Upper lobe of right lung (tissue), 1 donor: ENCODE measurements around the gene PI3. TPM values are rescaled to one million over a fixed set of nuclear protein-coding genes. Genes with fewer than 3 reads are reported as not detected.

Experiments
- ATAC-seq: fragments of 200-7000 bp; cut with Tn5 transposase; one replicate; pipeline ENCODE4 v1.9.1; 2020; ENCODE audit warnings: mild to moderate bottlenecking, moderate library complexity
- DNase-seq: peaks from one replicate; pipeline ENCODE4 v3.0.0-alpha.2; 2020
- H3K27ac ChIP-seq: fragments of 200-600 bp; one replicate; pipeline ENCODE4 v1.8.0; 2022
- H3K27me3 ChIP-seq: fragments of 200-600 bp; one replicate; pipeline ENCODE4 v1.8.0; 2022; ENCODE audit warnings: mild to moderate bottlenecking
- H3K36me3 ChIP-seq: fragments of 200-600 bp; one replicate; pipeline ENCODE4 v1.8.0; 2022
- H3K4me1 ChIP-seq: fragments of 200-600 bp; one replicate; pipeline ENCODE4 v1.8.0; 2022
- H3K4me3 ChIP-seq: fragments of 200-600 bp; one replicate; pipeline ENCODE4 v1.8.0; 2022; ENCODE audit warnings: mild to moderate bottlenecking
- H3K9me3 ChIP-seq: fragments of 200-600 bp; one replicate; pipeline ENCODE4 v1.8.0; 2022
- CTCF ChIP-seq: fragments of 200-600 bp; IDR thresholded peaks from one replicate; pipeline ENCODE4 v1.8.0; 2022; ENCODE audit warnings: antibody characterized with exemption
- intact Hi-C: fragments of 100-400 bp; cut with DNase I; formaldehyde crosslinking; loops from one replicate; pipeline ENCODE4 v1.11.0; 2022
- total RNA-seq: library from RNA; stranded (reverse); fragmentation: NEBNext Ultra II Directional; extraction: Animal tissue kit (Norgen Biotek cat#: 25700); gene quantifications from one replicate; pipeline ENCODE4 v1.2.1, GENCODE V29; 2021
- donor health status: DM: no; HTN: yes; CAD: no; lungs with severe emphysema.

Gene PI3
- total RNA-seq, 1 donor from 2014 or later = 4.1 TPM

GRCh38 chr20:45221076-45221475, 46.4 kb downstream of the PI3 start, which contains the start of gene SEMG2:
SEMG2 (plus strand) TSS chr20:45221373; CDS start chr20:45221390, 17 bp downstream.
- intact Hi-C loops = no loop called here
- ATAC-seq = no peak
- Histone ChIP-seq H3K9me3 (no peaks in the 10 kb centered on the region), H3K4me1 (no peaks in the 10 kb centered on the region), H3K27ac (no peak within 1 kb of the TSS), H3K36me3 (no peaks in the 10 kb centered on the region), H3K4me3 (no peak within 1 kb of the TSS), H3K27me3 (peaks cover 4% of the 10 kb centered on the region)
- TF ChIP-seq CTCF = no peak
- DNase-seq = no peak

GRCh38 chr20:45223136-45223535, 48.4 kb downstream of the PI3 start:
- Histone ChIP-seq H3K27me3 (peaks cover 4% of the 10 kb centered on the region), H3K9me3 (no peaks in the 10 kb centered on the region), H3K36me3 (no peaks in the 10 kb centered on the region), H3K4me1 (no peaks in the 10 kb centered on the region), H3K27ac (no peak overlapping the region), H3K4me3 (no peak overlapping the region)
- ATAC-seq (no peak), DNase-seq (no peak)
- TF ChIP-seq CTCF = no peak
- intact Hi-C loops = no loop called here

Other genes starting within 250 kb of the PI3 start
- gene TOMM34, start 214.5 kb upstream of the PI3 start, total RNA-seq = 16.0 TPM
- gene STK4, start 208.4 kb upstream of the PI3 start, total RNA-seq = 52.6 TPM
- 1.6 TPM for gene KCNS1, start 73.8 kb upstream of the PI3 start, total RNA-seq
- gene WFDC5, start 59.7 kb upstream of the PI3 start, total RNA-seq = 1.3 TPM
- gene WFDC12, start 50.4 kb upstream of the PI3 start, total RNA-seq = 1.8 TPM
- not detected for gene SEMG1, start 32.1 kb downstream of the PI3 start, total RNA-seq
- gene SEMG2, start 46.5 kb downstream of the PI3 start, total RNA-seq = not detected
- gene SLPI, start 79.7 kb downstream of the PI3 start, total RNA-seq = 966 TPM
- gene RBPJL, start 131.9 kb downstream of the PI3 start, total RNA-seq = not detected
- gene MATN4, start 133.4 kb downstream of the PI3 start, total RNA-seq = 0.29 TPM
- 345 TPM for gene SDC4, start 173.5 kb downstream of the PI3 start, total RNA-seq
- gene SYS1, start 188.3 kb downstream of the PI3 start, total RNA-seq = 46.5 TPM
- gene TP53TG5, start 203.4 kb downstream of the PI3 start, total RNA-seq = not detected
- 66.2 TPM for gene DBNDD2, start 233.4 kb downstream of the PI3 start, total RNA-seq
- gene PIGT, start 241.2 kb downstream of the PI3 start, total RNA-seq = 66.3 TPM